Testis (tissue), 2 donors: Measurements from ENCODE around the gene HNRNPA1.

Experiments used
- CTCF ChIP-seq, 3 experiments: fragments of 450-650 bp in 2 of 3; fragments of 200-600 bp in 1 of 3; sonication (generic) in 1 of 3; IDR thresholded peaks; one replicate each; pipeline ENCODE4 v1.5.1; 2016 to 2019; ENCODE audit warnings: antibody characterized with exemption in 3 of 3, mild to moderate bottlenecking in 2 of 3, moderate library complexity in 1 of 3
- POLR2A ChIP-seq: fragments of 450-650 bp; IDR thresholded peaks from one replicate; pipeline ENCODE4 v1.6.1; 2017; ENCODE audit warnings: antibody characterized with exemption, mild to moderate bottlenecking, moderate library complexity

GRCh38 chr12:54304187-54304810 is 23.8 kb downstream of the HNRNPA1 start:
- TF ChIP-seq CTCF (IDR thresholded peaks at IDR 0.05) (no peak), POLR2A (no peak)
